C4-2B (cell line): ENCODE results near the gene TRIAP1.

Source experiments
- ZFX ChIP-seq: fragments of 450-650 bp; IDR thresholded peaks from 2 replicates; pipeline ENCODE4 v1.6.1; 2017
- TF ChIP-seq, protein P1 (sequence below): fragments of 450-650 bp; conservative IDR thresholded peaks from 2 replicates; pipeline ENCODE4 v1.5.1; 2017; ENCODE audit warnings: mild to moderate bottlenecking

GRCh38 chr12:120438495-120439198 is 7.5 kb downstream of the TRIAP1 start:
- TF ChIP-seq, protein P1, sequence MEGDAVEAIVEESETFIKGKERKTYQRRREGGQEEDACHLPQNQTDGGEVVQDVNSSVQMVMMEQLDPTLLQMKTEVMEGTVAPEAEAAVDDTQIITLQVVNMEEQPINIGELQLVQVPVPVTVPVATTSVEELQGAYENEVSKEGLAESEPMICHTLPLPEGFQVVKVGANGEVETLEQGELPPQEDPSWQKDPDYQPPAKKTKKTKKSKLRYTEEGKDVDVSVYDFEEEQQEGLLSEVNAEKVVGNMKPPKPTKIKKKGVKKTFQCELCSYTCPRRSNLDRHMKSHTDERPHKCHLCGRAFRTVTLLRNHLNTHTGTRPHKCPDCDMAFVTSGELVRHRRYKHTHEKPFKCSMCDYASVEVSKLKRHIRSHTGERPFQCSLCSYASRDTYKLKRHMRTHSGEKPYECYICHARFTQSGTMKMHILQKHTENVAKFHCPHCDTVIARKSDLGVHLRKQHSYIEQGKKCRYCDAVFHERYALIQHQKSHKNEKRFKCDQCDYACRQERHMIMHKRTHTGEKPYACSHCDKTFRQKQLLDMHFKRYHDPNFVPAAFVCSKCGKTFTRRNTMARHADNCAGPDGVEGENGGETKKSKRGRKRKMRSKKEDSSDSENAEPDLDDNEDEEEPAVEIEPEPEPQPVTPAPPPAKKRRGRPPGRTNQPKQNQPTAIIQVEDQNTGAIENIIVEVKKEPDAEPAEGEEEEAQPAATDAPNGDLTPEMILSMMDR: no peak
- no peak for TF ChIP-seq ZFX
